8988T (cell line): Measurements from ENCODE around the gene PPIL6.

ENCODE experiments used
- DNase-seq: peaks from one replicate; pipeline ENCODE4 v3.0.0; 2011

The PPIL6 gene

GRCh38 chr6:109360281-109360680 lies 80.1 kb downstream of the PPIL6 start:
- no peak for DNase-seq

- no peak for DNase-seq
These were observed 81.2 kb downstream of the PPIL6 start for GRCh38 chr6:109359248-109359647.

GRCh38 chr6:109358204-109358603 lies 82.2 kb downstream of the PPIL6 start:
- DNase-seq: no peak

- DNase-seq: no peak
These were observed 84.2 kb downstream of the PPIL6 start for GRCh38 chr6:109356237-109356636.

- no peak for DNase-seq
These were observed 88.9 kb downstream of the PPIL6 start for GRCh38 chr6:109351231-109352130.

GRCh38 chr6:109349419-109349987 lies 90.9 kb downstream of the PPIL6 start:
- DNase-seq: no peak

GRCh38 chr6:109348226-109348625 lies 92.2 kb downstream of the PPIL6 start:
- DNase-seq: no peak

- no peak for DNase-seq
These were observed 92.6 kb downstream of the PPIL6 start for GRCh38 chr6:109347779-109348178.

- DNase-seq: no peak
These were observed 94.4 kb downstream of the PPIL6 start for GRCh38 chr6:109345986-109346385.

- no peak for DNase-seq
These were observed 96.2 kb downstream of the PPIL6 start for GRCh38 chr6:109344226-109344625.

- DNase-seq: no peak
These were observed 96.9 kb downstream of the PPIL6 start for GRCh38 chr6:109343518-109343917.

- DNase-seq: no peak
These were observed 97.5 kb downstream of the PPIL6 start for GRCh38 chr6:109342911-109343310.

- no peak for DNase-seq
These were observed 97.9 kb downstream of the PPIL6 start for GRCh38 chr6:109342506-109342905.

- no peak for DNase-seq
These were observed 99.6 kb downstream of the PPIL6 start for GRCh38 chr6:109340811-109341210.
